Panc1 (cell line): ENCODE results near the gene PCYT2. TPM values are rescaled to one million over a fixed set of nuclear protein-coding genes. Genes with fewer than 3 reads are reported as not detected.

Experiments used
- ATAC-seq: fragments of 200-7000 bp; cut with Tn5 transposase; 2 replicates; pipeline ENCODE4 v1.9.1; 2020; ENCODE audit warnings: mild to moderate bottlenecking, moderate library complexity
- BruUV-seq: library from RNA; stranded (reverse); fragments of 400-500 nt; replicated peaks from 2 replicates; lab custom pipeline; 2021; lab: Mats Ljungman, UMichigan
- CTCF ChIA-PET: fragments of 300-600 bp; sonication (Branson Sonifier 250); formaldehyde crosslinking; loops from one replicate; lab custom pipeline; 2022; ENCODE audit warnings: antibody characterized with exemption; lab: Charles Lee
- POLR2A ChIA-PET: fragments of 300-600 bp; sonication (Branson Sonifier 250); formaldehyde crosslinking; loops from one replicate; lab custom pipeline; 2022; ENCODE audit warnings: antibody characterized with exemption; lab: Charles Lee
- DNase-seq: peaks from one replicate; pipeline ENCODE4 v3.0.0-alpha.2; 2010; ENCODE audit warnings: low read depth, low spot score
- H3K27ac ChIP-seq: 2 replicates; pipeline ENCODE4 v1.5.1; 2011; ENCODE audit warnings: mild to moderate bottlenecking, low read length, inconsistent platforms
- H3K27me3 ChIP-seq: fragments of 200-500 bp; sonication (Bioruptor generic); 2 replicates; pipeline ENCODE4 v1.6.0; 2014; ENCODE audit warnings: low read length, inconsistent platforms; ENCODE audit not compliant: control insufficient read depth, insufficient read depth
- H3K36me3 ChIP-seq: fragments of 200-500 bp; sonication (Bioruptor generic); 2 replicates; pipeline ENCODE4 v1.5.1; 2014; ENCODE audit warnings: inconsistent platforms, mild to moderate bottlenecking, low read length, moderate library complexity; ENCODE audit not compliant: control insufficient read depth, insufficient read depth
- H3K4me1 ChIP-seq: 2 replicates; pipeline ENCODE4 v1.5.1; 2011; ENCODE audit warnings: inconsistent platforms, mild to moderate bottlenecking, low read length, moderate library complexity; ENCODE audit not compliant: control insufficient read depth, insufficient read depth
- H3K4me3 ChIP-seq, 2 experiments: 2 replicates each; pipeline ENCODE4 v1.5.1; 2011 to 2012; ENCODE audit warnings: low read depth in 2 of 2, low read length in 2 of 2, mild to moderate bottlenecking in 2 of 2, inconsistent platforms in 1 of 2, moderate library complexity in 1 of 2
- H3K9me3 ChIP-seq: fragments of 200-500 bp; sonication (Bioruptor generic); 2 replicates; pipeline ENCODE4 v1.5.1; 2014; ENCODE audit warnings: low read depth, mild to moderate bottlenecking, inconsistent platforms, low read length, moderate library complexity; ENCODE audit not compliant: control insufficient read depth, insufficient read depth
- CTCF ChIP-seq: fragments of 450-650 bp; IDR thresholded peaks from 2 replicates; pipeline ENCODE4 v1.5.1; 2017; ENCODE audit warnings: mild to moderate bottlenecking
- POLR2AphosphoS5 ChIP-seq: IDR thresholded peaks from 2 replicates; pipeline ENCODE4 v1.6.1; 2012; ENCODE audit warnings: mild to moderate bottlenecking, low read depth, low read length, moderate library complexity
- REST ChIP-seq, 2 experiments: IDR thresholded peaks; 2 replicates each; pipeline ENCODE4 v1.6.1; 2011 to 2012; ENCODE audit warnings: low read depth in 2 of 2, control low read depth in 1 of 2, low read length in 1 of 2, mild to moderate bottlenecking in 1 of 2, moderate library complexity in 1 of 2; ENCODE audit not compliant: insufficient read depth in 1 of 2
- SIN3A ChIP-seq: IDR thresholded peaks from 2 replicates; pipeline ENCODE4 v1.6.1; 2012; ENCODE audit warnings: low read depth, mild to moderate bottlenecking, low read length, moderate library complexity, borderline replicate concordance; ENCODE audit not compliant: insufficient read depth
- TCF7L2 ChIP-seq: IDR thresholded peaks from 2 replicates; pipeline ENCODE4 v1.6.1; 2011; ENCODE audit warnings: mild to moderate bottlenecking, low read depth, low read length, inconsistent platforms
- in situ Hi-C: cut with HindIII; loops from 2 replicates; pipeline ENCODE4 v1.10.0; 2016; ENCODE audit warnings: low sequenced_read_pairs, low pct_unique_long_range_greater_than_20kb
- intact Hi-C: fragments of 100-400 bp; cut with micrococcal nuclease; formaldehyde crosslinking; loops from one replicate; pipeline ENCODE4 v1.10.0; 2022; ENCODE audit not compliant: unreplicated experiment
- total RNA-seq: library from RNA; stranded (reverse); gene quantifications from one replicate; pipeline ENCODE4 v1.2.1, GENCODE V29; 2021; ENCODE audit not compliant: unreplicated experiment

Gene PCYT2
- total RNA-seq, 1 experiment from 2014 or later = 91.2 TPM

- intact Hi-C loops (no loop called here), in situ Hi-C loops (no loop called here)
- Histone ChIP-seq H3K4me3 (peak within 1 kb of the TSS in 1 of 2 experiments; percentile 13; a peak in 1 of 4 replicates), H3K36me3 (no peaks in the 10 kb centered on the region), H3K9me3 (no peaks in the 10 kb centered on the region), H3K27me3 (no peaks in the 10 kb centered on the region), H3K27ac (no peak within 1 kb of the TSS), H3K4me1 (peaks cover 27% of the 10 kb centered on the region)
- ATAC-seq = peak; percentile 6; the same call in 1 of the 2 replicates
- no TSS peak for BruUV-seq
- 0 out of 2 replicates have a peak, but pooled peaks have one; percentile 49 for TF ChIP-seq SIN3A
- TF ChIP-seq REST (IDR thresholded peaks at IDR 0.05; ENCODE audit: insufficient read depth in 1 of 2, low read depth in 2 of 2, low read length in 1 of 2) = no peak
- CTCF ChIA-PET = no interaction called here
- POLR2A ChIA-PET = no interaction called here
- no peak for DNase-seq
These were observed 9.1 kb downstream of the PCYT2 start, which contains the start of gene NPB for GRCh38 chr17:81902023-81902652. Gene NPB (plus strand): TSS chr17:81902238. CDS start chr17:81902278, 40 bp downstream.

- BruUV-seq = TSS peak; percentile 49
- Histone ChIP-seq H3K27me3 (no peaks in the 10 kb centered on the region), H3K36me3 (no peaks in the 10 kb centered on the region), H3K4me3 (no peak overlapping the region), H3K27ac (no peak overlapping the region), H3K9me3 (no peaks in the 10 kb centered on the region), H3K4me1 (peaks cover 27% of the 10 kb centered on the region)
- intact Hi-C loops = no loop called here
- POLR2A ChIA-PET = no interaction called here
- DNase-seq (no peak), ATAC-seq (no peak)
- CTCF ChIA-PET = no interaction called here
- TF ChIP-seq TCF7L2 (no peak), REST (IDR thresholded peaks at IDR 0.05; ENCODE audit: insufficient read depth in 1 of 2, low read depth in 2 of 2, low read length in 1 of 2) (no peak), CTCF (no peak), POLR2AphosphoS5 (peak; percentile 46; the same call in 1 of the 2 replicates)
- in situ Hi-C loops = no loop called here
These were observed 9.8 kb downstream of the PCYT2 start for GRCh38 chr17:81901167-81902022.
